ENCODE data around the gene RAPGEF3.

GRCh38 chr12:47762850-47763465, 4.3 kb upstream of the RAPGEF3 start:
- TF ChIP-seq CTCF (IDR thresholded peaks at IDR 0.05) (no peak), POLR2A (IDR thresholded peaks at IDR 0.05) (no peak)
